Cardiac muscle cell (in vitro differentiated cells and primary cell): ENCODE results near the gene REV1. TPM values are rescaled to one million over a fixed set of nuclear protein-coding genes. Genes with fewer than 3 reads are reported as not detected.

Source experiments
- DNase-seq, 2 donors: peaks; one replicate each; pipeline versions ENCODE4 v3.0.0 to v3.0.0-alpha.2; 2010 to 2017; ENCODE audit warnings: low read depth in 1 of 2, low spot score in 1 of 2
- H3K27ac ChIP-seq: fragments of 200-600 bp; sonication (generic); 2 replicates; pipeline ENCODE4 v1.5.1; 2016
- H3K27me3 ChIP-seq: fragments of 200-600 bp; sonication (generic); 2 replicates; pipeline ENCODE4 v1.6.0; 2016; ENCODE audit warnings: control low read depth
- H3K36me3 ChIP-seq: fragments of 200-600 bp; sonication (generic); 2 replicates; pipeline ENCODE4 v1.5.1; 2016; ENCODE audit warnings: control low read depth
- H3K4me1 ChIP-seq: fragments of 200-600 bp; sonication (generic); 2 replicates; pipeline ENCODE4 v1.8.1; 2017; ENCODE audit warnings: low read depth, mild to moderate bottlenecking, mixed run types
- H3K4me3 ChIP-seq: fragments of 200-600 bp; sonication (generic); 2 replicates; pipeline ENCODE4 v1.5.1; 2016; ENCODE audit warnings: mild to moderate bottlenecking
- H3K9me3 ChIP-seq: fragments of 200-600 bp; sonication (generic); 2 replicates; pipeline ENCODE4 v1.5.1; 2017; ENCODE audit warnings: low read depth, mild to moderate bottlenecking, control low read depth
- CTCF ChIP-seq: IDR thresholded peaks from 2 replicates; pipeline ENCODE4 v1.5.1; 2012; ENCODE audit warnings: low read depth, mild to moderate bottlenecking, low read length
- polyA plus RNA-seq: library from polyadenylated mRNA; unstranded; fragments of >200 nt; fragmentation: Nextera tagmentation; extraction: Ambion mirVana; gene quantifications from 2 replicates; pipeline ENCODE4 v1.2.1, GENCODE V29; 2016
- total RNA-seq: library from RNA; depleted of rRNA; stranded (reverse); fragments of >200 nt; gene quantifications from 2 replicates; pipeline ENCODE4 v1.2.3, GENCODE V29; 2016

The REV1 gene
- total and polyA plus RNA-seq, 2 experiments from 2014 or later = 26.9 to 33.9 TPM

- no peak for TF ChIP-seq CTCF
- Histone ChIP-seq H3K4me3 (no peak overlapping the region), H3K36me3 (peaks cover 18% of the 10 kb centered on the region)
These were observed 31.3 kb downstream of the REV1 start for GRCh38 chr2:99458529-99458928.

GRCh38 chr2:99451686-99452085, 38.1 kb downstream of the REV1 start:
- DNase-seq = no peak
- Histone ChIP-seq H3K27me3 (no peaks in the 10 kb centered on the region), H3K9me3 (no peaks in the 10 kb centered on the region), H3K4me1 (no peaks in the 10 kb centered on the region), H3K36me3 (peaks cover 7% of the 10 kb centered on the region), H3K27ac (no peak overlapping the region), H3K4me3 (no peak overlapping the region)
- TF ChIP-seq CTCF = no peak

More at GRCh38 chr2:99458529-99458928, 31.3 kb downstream of the REV1 start:
- Histone ChIP-seq H3K4me1 (no peaks in the 10 kb centered on the region), H3K9me3 (no peaks in the 10 kb centered on the region), H3K27ac (no peak overlapping the region), H3K27me3 (no peaks in the 10 kb centered on the region)
- DNase-seq = no peak

- H3K36me3 ChIP-seq = peaks cover 7% of the 10 kb centered on the region
- no peak for TF ChIP-seq CTCF
- no peaks in the 10 kb centered on the region for H3K4me1 ChIP-seq
- DNase-seq = no peak
- no peak overlapping the region for H3K4me3 ChIP-seq
- no peaks in the 10 kb centered on the region for H3K9me3 ChIP-seq
- H3K27ac ChIP-seq = peak overlapping the region; percentile 29
- no peaks in the 10 kb centered on the region for H3K27me3 ChIP-seq
These were observed 38.5 kb downstream of the REV1 start for GRCh38 chr2:99451280-99451679.

GRCh38 chr2:99450199-99450598, 39.6 kb downstream of the REV1 start:
- Histone ChIP-seq H3K4me1 (no peaks in the 10 kb centered on the region), H3K36me3 (peaks cover 7% of the 10 kb centered on the region), H3K27ac (no peak overlapping the region), H3K9me3 (no peaks in the 10 kb centered on the region), H3K27me3 (no peaks in the 10 kb centered on the region), H3K4me3 (no peak overlapping the region)
- no peak for TF ChIP-seq CTCF
- DNase-seq = no peak

- DNase-seq = peak in 1 of 2 donors; percentile 63
- no peak for TF ChIP-seq CTCF
- Histone ChIP-seq H3K9me3 (no peaks in the 10 kb centered on the region), H3K36me3 (peaks cover 7% of the 10 kb centered on the region), H3K27ac (no peak overlapping the region), H3K4me1 (no peaks in the 10 kb centered on the region), H3K27me3 (no peaks in the 10 kb centered on the region), H3K4me3 (no peak overlapping the region)
These were observed 41.3 kb downstream of the REV1 start for GRCh38 chr2:99448556-99448955.

GRCh38 chr2:99445065-99445464, 44.8 kb downstream of the REV1 start:
- H3K9me3 ChIP-seq = no peaks in the 10 kb centered on the region
- DNase-seq = no peak
- TF ChIP-seq CTCF = no peak
- no peaks in the 10 kb centered on the region for H3K27me3 ChIP-seq
- H3K27ac ChIP-seq = no peak overlapping the region
- peaks cover 13% of the 10 kb centered on the region for H3K36me3 ChIP-seq
- H3K4me3 ChIP-seq = no peak overlapping the region
- no peaks in the 10 kb centered on the region for H3K4me1 ChIP-seq
